NB4 (cell line): ENCODE measurements around the gene CNTNAP2.

Experiments used
- DNase-seq: peaks from one replicate; pipeline ENCODE4 v3.0.0; 2010; ENCODE audit warnings: low read depth
- H3K4me3 ChIP-seq: one replicate; pipeline ENCODE4 v1.5.1; 2011; ENCODE audit warnings: mild to moderate bottlenecking, low read depth, low read length, moderate library complexity
- CTCF ChIP-seq: IDR thresholded peaks from one replicate; pipeline ENCODE4 v1.5.1; 2012; ENCODE audit warnings: low read depth, low read length
- MAX ChIP-seq: IDR thresholded peaks from 2 replicates; pipeline ENCODE4 v1.6.1; 2011; ENCODE audit warnings: low read depth, low read length
- MYC ChIP-seq: IDR thresholded peaks from 2 replicates; pipeline ENCODE4 v1.6.1; 2011; ENCODE audit warnings: low read depth, low read length
- POLR2A ChIP-seq: IDR thresholded peaks from 2 replicates; pipeline ENCODE4 v1.6.1; 2011; ENCODE audit warnings: mild to moderate bottlenecking; ENCODE audit not compliant: insufficient read length; ENCODE audit errors: extremely low read depth

Gene CNTNAP2

DNA sequence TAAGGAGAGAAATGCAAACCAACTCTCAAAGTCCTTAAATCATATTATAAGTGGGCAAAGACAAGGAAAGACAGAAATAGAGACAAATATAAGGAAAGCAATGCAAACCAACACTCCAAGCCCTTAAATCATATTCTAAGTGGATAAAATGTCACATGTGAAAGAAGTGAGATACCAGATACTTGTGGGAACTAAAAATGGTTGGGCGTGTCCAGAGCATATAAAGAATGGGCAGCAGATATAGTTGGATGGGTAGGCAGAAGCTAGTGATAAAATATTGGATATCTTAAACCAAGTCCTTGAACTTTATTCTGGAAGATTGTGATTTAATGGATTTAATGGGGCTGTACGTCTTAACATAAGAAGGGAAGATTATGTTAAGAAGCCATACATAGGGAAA lies 1408.7 kb downstream of the CNTNAP2 start:
- no peak for TF ChIP-seq CTCF
- no peak for TF ChIP-seq POLR2A
- TF ChIP-seq MYC = no peak
- no peak for TF ChIP-seq MAX
- H3K4me3 ChIP-seq = no peak overlapping the region
- DNase-seq = no peak

GRCh38 chr7:147535701-147536111 lies 1419.1 kb downstream of the CNTNAP2 start:
- no peak overlapping the region for H3K4me3 ChIP-seq
- TF ChIP-seq CTCF (no peak), POLR2A (no peak), MYC (no peak), MAX (no peak)
- DNase-seq = no peak

- DNase-seq = no peak
- H3K4me3 ChIP-seq = no peak overlapping the region
- TF ChIP-seq CTCF (no peak), MAX (no peak), MYC (no peak), POLR2A (no peak)
Observed at GRCh38 chr7:147539685-147540084, 1423.1 kb downstream of the CNTNAP2 start.

DNA sequence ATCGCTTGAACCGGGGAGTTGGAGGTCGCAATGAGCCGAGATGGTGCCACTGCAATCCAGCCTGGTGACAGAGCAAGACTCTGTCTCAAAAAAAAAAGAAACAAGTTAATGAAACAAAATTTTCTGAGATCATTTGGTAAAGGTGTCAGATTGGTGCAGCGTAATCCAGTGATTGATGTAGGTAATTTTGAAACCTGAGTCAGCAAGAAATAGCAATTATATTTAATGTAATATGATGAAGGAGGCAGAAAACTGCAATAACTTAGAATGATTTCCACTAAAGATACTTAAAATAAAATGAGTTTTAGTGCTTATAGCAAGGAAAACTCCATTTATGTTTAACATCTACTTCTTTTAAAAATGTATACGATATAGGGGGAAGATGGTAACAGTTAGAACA lies 1424.1 kb downstream of the CNTNAP2 start:
- no peak for DNase-seq
- no peak for TF ChIP-seq POLR2A
- no peak for TF ChIP-seq MAX
- no peak for TF ChIP-seq MYC
- no peak for TF ChIP-seq CTCF
- H3K4me3 ChIP-seq = no peak overlapping the region

GRCh38 chr7:147541261-147541660 lies 1424.7 kb downstream of the CNTNAP2 start:
- H3K4me3 ChIP-seq = no peak overlapping the region
- TF ChIP-seq MAX (no peak), POLR2A (no peak), MYC (no peak), CTCF (no peak)
- DNase-seq = no peak

DNA sequence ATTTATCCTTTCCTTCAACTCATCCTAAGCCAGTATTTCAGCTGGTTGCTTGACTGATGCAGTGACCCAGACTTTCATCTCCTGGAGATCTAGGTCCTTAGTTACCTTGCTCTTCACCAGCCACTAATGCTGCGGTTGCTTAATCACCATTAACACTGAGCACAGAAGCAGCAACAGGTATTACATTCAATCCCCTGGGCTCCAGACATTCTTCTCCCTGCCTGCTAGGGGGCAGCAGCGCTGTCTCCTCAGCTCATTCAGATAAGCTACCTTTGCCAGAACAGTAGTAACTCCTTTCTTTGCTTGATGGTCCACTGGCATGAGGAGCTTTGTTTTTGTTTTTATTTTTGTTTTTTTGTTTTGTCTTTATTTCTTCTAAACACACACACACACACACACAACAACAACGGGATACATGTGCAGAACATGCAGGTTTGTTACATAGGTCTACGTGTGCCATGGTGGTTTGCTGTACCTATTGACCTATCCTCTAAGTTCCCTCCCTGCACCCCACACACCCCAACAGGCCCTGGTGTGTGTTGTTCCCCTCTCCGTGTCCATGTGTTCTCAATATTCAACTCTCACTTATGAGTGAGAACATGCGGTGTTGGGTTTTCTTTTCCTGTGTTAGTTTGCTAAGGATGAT lies 1430.8 kb downstream of the CNTNAP2 start:
- peak; percentile 55 for DNase-seq
- TF ChIP-seq POLR2A = no peak
- TF ChIP-seq CTCF = peak; percentile 79
- no peak overlapping the region for H3K4me3 ChIP-seq
